Liver (tissue), 9 donors: ENCODE data around the gene MRPL55. TPM values are rescaled to one million over a fixed set of nuclear protein-coding genes. Genes with fewer than 3 reads are reported as not detected.

ENCODE experiments used
- DNase-seq: peaks from one replicate; pipeline ENCODE4 v3.0.0-alpha.2; 2017; ENCODE audit warnings: low spot score
- H3K27ac ChIP-seq, 2 donors: one replicate each; pipeline ENCODE4 v1.7.0; 2013; ENCODE audit warnings: inconsistent platforms in 2 of 2, low read length in 2 of 2, control low read depth in 1 of 2, low read depth in 1 of 2, mild to moderate bottlenecking in 1 of 2
- H3K27me3 ChIP-seq, 4 donors: one replicate each; pipeline versions ENCODE4 v1.6.1 to v1.7.0; 2013; ENCODE audit warnings: low read length in 3 of 4, inconsistent platforms in 1 of 4, mild to moderate bottlenecking in 1 of 4, moderate library complexity in 1 of 4; ENCODE audit not compliant: control insufficient read depth in 4 of 4, insufficient read depth in 4 of 4
- H3K36me3 ChIP-seq, 4 donors: one replicate each; pipeline versions ENCODE4 v1.6.1 to v1.7.0; 2013; ENCODE audit warnings: low read length in 3 of 4, mild to moderate bottlenecking in 3 of 4, low read depth in 1 of 4, moderate library complexity in 1 of 4; ENCODE audit not compliant: control insufficient read depth in 4 of 4, insufficient read depth in 3 of 4
- H3K4me1 ChIP-seq, 4 donors: one replicate each; pipeline versions ENCODE4 v1.6.1 to v1.7.0; 2013; ENCODE audit warnings: low read length in 3 of 4, mild to moderate bottlenecking in 3 of 4, moderate library complexity in 1 of 4; ENCODE audit not compliant: control insufficient read depth in 4 of 4, insufficient read depth in 4 of 4
- H3K4me3 ChIP-seq, 3 donors: one replicate each; pipeline versions ENCODE4 v1.6.1 to v1.7.0; 2013; ENCODE audit warnings: low read length in 3 of 3, control low read depth in 1 of 3, low read depth in 1 of 3, mild to moderate bottlenecking in 1 of 3
- H3K9ac ChIP-seq, 2 donors: one replicate each; pipeline ENCODE4 v1.7.0; 2013; ENCODE audit warnings: low read length in 2 of 2, mild to moderate bottlenecking in 2 of 2, moderate library complexity in 2 of 2, control low read depth in 1 of 2, low read depth in 1 of 2
- H3K9me3 ChIP-seq, 4 donors: one replicate each; pipeline versions ENCODE4 v1.6.1 to v1.7.0; 2013; ENCODE audit warnings: low read length in 3 of 4; ENCODE audit not compliant: control insufficient read depth in 4 of 4
- ATF3 ChIP-seq: IDR thresholded peaks from 2 replicates; pipeline ENCODE4 v1.6.1; 2016; ENCODE audit warnings: antibody characterized with exemption
- CTCF ChIP-seq: fragments of 150-350 bp; IDR thresholded peaks from 2 replicates; pipeline ENCODE4 v1.5.1; 2017; ENCODE audit warnings: improper control_type of control experiment, low read depth, low read length; ENCODE audit not compliant: missing input control
- EGR1 ChIP-seq, 2 donors: IDR thresholded peaks; 2 replicates each; pipeline ENCODE4 v1.6.1; 2016 to 2018; ENCODE audit warnings: antibody characterized with exemption in 2 of 2, low read depth in 2 of 2
- FOXA1 ChIP-seq: IDR thresholded peaks from 2 replicates; pipeline ENCODE4 v1.6.1; 2016; ENCODE audit warnings: antibody characterized with exemption
- FOXA2 ChIP-seq: IDR thresholded peaks from 2 replicates; pipeline ENCODE4 v1.6.1; 2016; ENCODE audit warnings: antibody characterized with exemption
- GABPA ChIP-seq, 2 donors: IDR thresholded peaks in 1 of 2; conservative IDR thresholded peaks in 1 of 2; 2 replicates each; pipeline ENCODE4 v1.6.1; 2016; ENCODE audit warnings: antibody characterized with exemption in 2 of 2, mild to moderate bottlenecking in 1 of 2, moderate library complexity in 1 of 2
- HNF4A ChIP-seq, 2 donors: conservative IDR thresholded peaks; 2 replicates each; pipeline ENCODE4 v1.6.1; 2016; ENCODE audit warnings: antibody characterized with exemption in 2 of 2, mild to moderate bottlenecking in 2 of 2
- HNF4G ChIP-seq: IDR thresholded peaks from 2 replicates; pipeline ENCODE4 v1.6.1; 2016; ENCODE audit warnings: antibody characterized with exemption
- JUND ChIP-seq, 2 donors: IDR thresholded peaks; 2 replicates each; pipeline ENCODE4 v1.6.1; 2016; ENCODE audit warnings: antibody characterized with exemption in 2 of 2
- MAX ChIP-seq: IDR thresholded peaks from 2 replicates; pipeline ENCODE4 v1.6.1; 2016; ENCODE audit warnings: antibody characterized with exemption
- NR2F2 ChIP-seq: IDR thresholded peaks from 2 replicates; pipeline ENCODE4 v1.6.1; 2016; ENCODE audit warnings: antibody characterized with exemption
- RAD21 ChIP-seq, 2 donors: IDR thresholded peaks; 2 replicates each; pipeline ENCODE4 v1.6.1; 2016; ENCODE audit warnings: antibody characterized with exemption in 2 of 2, mild to moderate bottlenecking in 2 of 2
- REST ChIP-seq: IDR thresholded peaks from 2 replicates; pipeline ENCODE4 v1.6.1; 2016; ENCODE audit warnings: antibody characterized with exemption, mild to moderate bottlenecking
- RXRA ChIP-seq, 2 donors: IDR thresholded peaks; 2 replicates each; pipeline ENCODE4 v1.6.1; 2017 to 2018; ENCODE audit warnings: antibody characterized with exemption in 2 of 2, mild to moderate bottlenecking in 1 of 2
- SP1 ChIP-seq: IDR thresholded peaks from 2 replicates; pipeline ENCODE4 v1.6.1; 2018; ENCODE audit warnings: antibody characterized with exemption, mild to moderate bottlenecking
- TAF1 ChIP-seq: conservative IDR thresholded peaks from 2 replicates; pipeline ENCODE4 v1.6.1; 2016; ENCODE audit warnings: antibody characterized with exemption, mild to moderate bottlenecking
- YY1 ChIP-seq: IDR thresholded peaks from 2 replicates; pipeline ENCODE4 v1.6.1; 2016; ENCODE audit warnings: antibody characterized with exemption, mild to moderate bottlenecking
- ZBTB33 ChIP-seq: IDR thresholded peaks from 2 replicates; pipeline ENCODE4 v1.6.1; 2016; ENCODE audit warnings: antibody characterized with exemption
- WGBS: extraction: QIAGEN DNeasy Blood & Tissue Kit; methylation state at CpG from one replicate; pipeline ENCODE4 v1.1.7; 2013; 5-methylcytosine and 5-hydroxymethylcytosine counted together
- polyA plus RNA-seq, 2 donors: library from polyadenylated mRNA; stranded (reverse) in 1 of 2; unstranded in 1 of 2; fragments of 200-250 nt in 1 of 2; fragments of >200 nt in 1 of 2; fragmentation: Nextera tagmentation in 1 of 2; extraction: Ambion mirVana in 1 of 2; gene quantifications; one replicate each; pipeline versions ENCODE4 v1.2.1 to v1.2.3, GENCODE V29; 2013 to 2015
- total RNA-seq, 2 donors: library from RNA; depleted of rRNA; stranded (reverse); fragments of >200 nt; gene quantifications; one replicate each; pipeline ENCODE4 v1.2.3, GENCODE V29; 2014
- donor health status: healthy.
- donor health status: healthy.
- donor health status: healthy.
- donor health status: healthy.
- donor health status: healthy.

MRPL55 gene
- total and polyA plus RNA-seq, 4 donors = 38.9 to 119 (median 62.0) TPM

- Histone ChIP-seq H3K4me1 (peaks cover 12 to 63% (median 42%) of the 10 kb centered on the region in 4 donors), H3K36me3 (peaks cover 0 to 16% (median 11%) of the 10 kb centered on the region in 4 donors), H3K9ac (no peak overlapping the region), H3K27ac (peak overlapping the region in 1 of 2 donors; percentile 58), H3K9me3 (no peaks in the 10 kb centered on the region), H3K27me3 (no peaks in the 10 kb centered on the region), H3K4me3 (no peak overlapping the region)
- no peak for DNase-seq
- TF ChIP-seq GABPA (IDR thresholded peaks at IDR 0.05 in 1 of 2, conservative IDR thresholded peaks at IDR 0.05 in 1 of 2) (no peak), FOXA2 (no peak), NR2F2 (no peak), HNF4A (conservative IDR thresholded peaks at IDR 0.05) (no peak), YY1 (no peak), JUND (IDR thresholded peaks at IDR 0.05) (no peak), HNF4G (no peak), ATF3 (no peak), MAX (no peak), CTCF (no peak), TAF1 (no peak), FOXA1 (no peak), RXRA (IDR thresholded peaks at IDR 0.05) (no peak), ZBTB33 (no peak), EGR1 (IDR thresholded peaks at IDR 0.05; ENCODE audit: low read depth in 2 of 2) (no peak), SP1 (no peak), REST (no peak), RAD21 (IDR thresholded peaks at IDR 0.05) (no peak)
- WGBS = 89% methylated on average over 9 of the region's 9 CpGs
These were observed 3.7 kb downstream of the MRPL55 start for GRCh38 chr1:228105270-228105995.
